RWPE1 (cell line): Measurements from ENCODE around the gene PCLAF.

Experiments used
- CTCF ChIA-PET: fragments of 350-600 bp; sonication (Branson Sonifier 250); formaldehyde crosslinking; extraction: SDS; loops from one replicate; lab custom pipeline; 2021; lab: Yijun Ruan, JAX
- POLR2A ChIA-PET: fragments of 400-600 bp; formaldehyde crosslinking; extraction: SDS; loops from one replicate; lab custom pipeline; 2020; ENCODE audit warnings: antibody characterized with exemption; ENCODE audit not compliant: low non-redundant PET; lab: Yijun Ruan, JAX
- DNase-seq: peaks from one replicate; pipeline ENCODE4 v3.0.0; 2012; ENCODE audit warnings: low spot score
- H3K27ac ChIP-seq: fragments of 450-650 bp; 2 replicates; pipeline ENCODE4 v1.5.1; 2017
- TF ChIP-seq, protein P1 (sequence below): fragments of 450-650 bp; conservative IDR thresholded peaks from 2 replicates; pipeline ENCODE4 v1.5.1; 2017; ENCODE audit warnings: low read depth, mild to moderate bottlenecking

The PCLAF gene, protein sequence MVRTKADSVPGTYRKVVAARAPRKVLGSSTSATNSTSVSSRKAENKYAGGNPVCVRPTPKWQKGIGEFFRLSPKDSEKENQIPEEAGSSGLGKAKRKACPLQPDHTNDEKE

DNA sequence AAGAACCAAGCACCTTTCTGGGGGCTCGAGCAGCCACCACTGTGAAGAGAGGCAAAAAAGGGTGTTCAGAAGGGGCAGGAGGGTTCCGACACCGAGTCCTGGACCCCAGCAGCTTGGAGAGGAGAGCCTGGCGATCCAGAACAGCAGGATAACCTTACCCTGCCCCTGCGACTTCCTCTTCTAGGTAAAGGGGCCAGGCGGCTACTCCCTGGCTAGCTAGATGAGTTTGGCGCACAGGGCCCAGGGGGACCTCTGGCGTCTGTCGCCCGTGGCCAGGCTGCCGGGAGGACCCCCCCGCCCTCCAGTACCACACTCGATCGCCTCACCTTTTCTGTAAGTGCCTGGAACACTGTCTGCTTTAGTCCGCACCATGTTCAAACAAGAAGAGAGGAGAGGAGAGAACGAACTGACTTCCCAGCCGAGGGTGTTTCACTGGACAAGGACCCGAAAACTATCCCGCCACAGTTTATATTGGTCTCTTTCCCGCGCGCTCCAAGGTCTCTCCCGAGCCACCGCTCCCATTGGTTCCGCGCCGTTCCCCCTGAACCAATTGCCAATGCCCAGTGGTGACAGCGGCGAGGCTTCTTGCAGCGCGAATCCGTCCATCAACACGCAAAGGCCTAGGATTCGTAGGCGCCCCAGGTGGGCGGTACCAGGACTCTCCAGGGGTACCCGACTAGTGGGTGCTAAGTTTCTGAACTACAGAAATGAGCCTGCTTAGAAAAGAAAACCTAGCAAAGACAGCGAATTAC, at the start of gene PCLAF:
Gene PCLAF, minus strand, starts transcription at position 442 of the 752 bp plus-strand sequence. Its CDS starts 70 bp downstream, at position 372.
- TF ChIP-seq, protein P1, sequence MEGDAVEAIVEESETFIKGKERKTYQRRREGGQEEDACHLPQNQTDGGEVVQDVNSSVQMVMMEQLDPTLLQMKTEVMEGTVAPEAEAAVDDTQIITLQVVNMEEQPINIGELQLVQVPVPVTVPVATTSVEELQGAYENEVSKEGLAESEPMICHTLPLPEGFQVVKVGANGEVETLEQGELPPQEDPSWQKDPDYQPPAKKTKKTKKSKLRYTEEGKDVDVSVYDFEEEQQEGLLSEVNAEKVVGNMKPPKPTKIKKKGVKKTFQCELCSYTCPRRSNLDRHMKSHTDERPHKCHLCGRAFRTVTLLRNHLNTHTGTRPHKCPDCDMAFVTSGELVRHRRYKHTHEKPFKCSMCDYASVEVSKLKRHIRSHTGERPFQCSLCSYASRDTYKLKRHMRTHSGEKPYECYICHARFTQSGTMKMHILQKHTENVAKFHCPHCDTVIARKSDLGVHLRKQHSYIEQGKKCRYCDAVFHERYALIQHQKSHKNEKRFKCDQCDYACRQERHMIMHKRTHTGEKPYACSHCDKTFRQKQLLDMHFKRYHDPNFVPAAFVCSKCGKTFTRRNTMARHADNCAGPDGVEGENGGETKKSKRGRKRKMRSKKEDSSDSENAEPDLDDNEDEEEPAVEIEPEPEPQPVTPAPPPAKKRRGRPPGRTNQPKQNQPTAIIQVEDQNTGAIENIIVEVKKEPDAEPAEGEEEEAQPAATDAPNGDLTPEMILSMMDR = no peak
- H3K27ac ChIP-seq = peak within 1 kb of the TSS; percentile 81
- peak; percentile 98 for DNase-seq
- ChIA-PET POLR2A (no interaction called here), CTCF (interaction anchor here (0.5 to 0.6 kb wide), 2 partner anchors 47 to 491 kb away, joined by 3 read pairs; no protein-coding TSS in a partner anchor)

- CTCF ChIA-PET = no interaction called here
- TF ChIP-seq, protein P1 = no peak
- no peak for DNase-seq
- POLR2A ChIA-PET = interaction anchor here (0.6 kb wide), 1 partner anchor 269 kb away, joined by 3 read pairs; no protein-coding TSS in a partner anchor
- no peak overlapping the region for H3K27ac ChIP-seq
These were observed 48.9 kb upstream of the PCLAF start for GRCh38 chr15:64430000-64430735.

GRCh38 chr15:64429448-64429847, 48.2 kb upstream of the PCLAF start:
- CTCF ChIA-PET = interaction anchor here (0.7 kb wide), 1 partner anchor 54 kb away, joined by 3 read pairs; no protein-coding TSS in a partner anchor
- no peak for DNase-seq

DNA sequence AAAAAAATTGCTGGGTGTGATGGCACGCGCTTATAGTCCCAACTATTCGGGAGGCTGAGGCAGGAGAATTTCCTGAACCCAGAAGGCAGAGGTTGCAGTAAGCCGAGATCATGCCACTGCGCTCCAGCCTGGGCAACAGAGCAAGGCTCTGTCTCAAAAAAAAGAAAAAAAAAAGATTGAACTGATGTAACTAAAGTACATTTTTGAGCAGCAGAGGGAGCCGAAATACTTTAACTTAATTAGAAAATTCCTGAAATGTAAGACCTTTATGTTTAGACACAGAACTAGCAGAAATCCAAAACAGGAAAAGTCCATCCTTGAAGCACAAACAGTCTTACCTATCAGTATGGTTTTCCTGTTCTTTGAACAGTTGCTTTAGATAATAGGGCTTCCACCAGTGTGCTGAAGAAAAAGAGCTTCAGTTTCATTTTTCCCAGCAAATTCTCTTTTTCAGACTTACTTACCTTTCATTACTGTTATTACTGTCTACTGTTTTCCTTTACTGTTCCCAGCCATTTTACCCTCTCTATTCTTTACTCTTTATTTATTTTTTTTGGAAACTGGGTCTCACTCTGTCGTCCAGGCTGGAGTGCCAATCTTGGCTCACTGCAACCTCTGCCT, 45.7 kb upstream of the PCLAF start:
- CTCF ChIA-PET = interaction anchor here (0.6 to 2.1 kb wide), 6 partner anchors 68 to 300 kb away, joined by 3 to 7 read pairs (median 4); no protein-coding TSS in a partner anchor
- DNase-seq = no peak
- POLR2A ChIA-PET = no interaction called here
- 0 out of 2 replicates have a peak overlapping the region, but pooled peaks have one; percentile 8 for H3K27ac ChIP-seq
- TF ChIP-seq, protein P1 = peak; percentile 41

More at GRCh38 chr15:64429448-64429847, 48.2 kb upstream of the PCLAF start:
- POLR2A ChIA-PET = no interaction called here
- no peak overlapping the region for H3K27ac ChIP-seq
- TF ChIP-seq, protein P1 = no peak

GRCh38 chr15:64425221-64425620, 44.0 kb upstream of the PCLAF start:
- ChIA-PET CTCF (interaction anchor here (0.6 to 1.7 kb wide), 4 partner anchors 15 to 646 kb away, joined by 3 to 5 read pairs (median 4); no protein-coding TSS in a partner anchor), POLR2A (no interaction called here)
- DNase-seq = no peak

More at GRCh38 chr15:64425221-64425620, 44.0 kb upstream of the PCLAF start:
- TF ChIP-seq, protein P1 = no peak
- no peak overlapping the region for H3K27ac ChIP-seq
